WTC11 (cell line): ENCODE measurements around the gene CDIP1. TPM values are rescaled to one million over a fixed set of nuclear protein-coding genes. Genes with fewer than 3 reads are reported as not detected.

ENCODE experiments used
- ATAC-seq: fragments of 200-7000 bp; cut with Tn5 transposase; 2 replicates; pipeline ENCODE4 v1.10.0; 2021; ENCODE audit warnings: mild to moderate bottlenecking, moderate library complexity
- CTCF ChIA-PET: fragments of 300-600 bp; sonication (Branson Sonifier 250); formaldehyde crosslinking; loops from one replicate; lab custom pipeline; 2021; ENCODE audit warnings: antibody characterized with exemption; lab: Charles Lee
- POLR2A ChIA-PET: fragments of 350-600 bp; sonication (Branson Sonifier 250); formaldehyde crosslinking; loops from one replicate; lab custom pipeline; 2021; ENCODE audit warnings: antibody characterized with exemption; lab: Charles Lee
- DNase-seq: peaks from one replicate; pipeline ENCODE4 v3.0.0; 2021; ENCODE audit warnings: low spot score
- H3K27ac Mint-ChIP-seq: 2 replicates; pipeline ENCODE4 v1.8.0; 2021; ENCODE audit warnings: mixed read lengths
- H3K27me3 Mint-ChIP-seq: 2 replicates; pipeline ENCODE4 v1.8.0; 2021; ENCODE audit warnings: low read depth, mild to moderate bottlenecking, moderate library complexity, mixed read lengths
- H3K36me3 Mint-ChIP-seq: 2 replicates; pipeline ENCODE4 v1.8.0; 2021; ENCODE audit warnings: mixed read lengths
- H3K4me1 Mint-ChIP-seq: 2 replicates; pipeline ENCODE4 v1.8.0; 2022; ENCODE audit warnings: mixed read lengths
- H3K4me3 Mint-ChIP-seq: 2 replicates; pipeline ENCODE4 v1.8.0; 2021; ENCODE audit warnings: mild to moderate bottlenecking, moderate library complexity, mixed read lengths
- H3K9me3 Mint-ChIP-seq: 2 replicates; pipeline ENCODE4 v1.8.0; 2021; ENCODE audit warnings: mixed read lengths
- CTCF ChIP-seq: fragments of 200-600 bp; IDR thresholded peaks from 2 replicates; pipeline ENCODE4 v1.8.0; 2022; ENCODE audit warnings: antibody characterized with exemption
- ETV6 ChIP-seq: sonication (generic); formaldehyde crosslinking; IDR thresholded peaks from 2 replicates; pipeline ENCODE4 v1.8.1; 2022; ENCODE audit warnings: mild to moderate bottlenecking, missing genetic modification reagents
- FOXP1 ChIP-seq: sonication (generic); formaldehyde crosslinking; IDR thresholded peaks from 2 replicates; pipeline ENCODE4 v1.8.0; 2022; ENCODE audit warnings: missing genetic modification reagents, mild to moderate bottlenecking, moderate library complexity, borderline replicate concordance
- GABPB1 ChIP-seq: sonication (generic); formaldehyde crosslinking; IDR thresholded peaks from 2 replicates; pipeline ENCODE4 v1.8.1; 2023; ENCODE audit warnings: mild to moderate bottlenecking, missing genetic modification reagents
- HMGA2 ChIP-seq: fragments of 250-450 bp; sonication (Bioruptor Pico); IDR thresholded peaks from 2 replicates; pipeline ENCODE4 v1.4.0; 2021; ENCODE audit warnings: mild to moderate bottlenecking, moderate library complexity
- NFE2L1 ChIP-seq: sonication (generic); formaldehyde crosslinking; IDR thresholded peaks from 2 replicates; pipeline ENCODE4 v1.8.1; 2023; ENCODE audit warnings: missing genetic modification reagents
- NR2C2 ChIP-seq: sonication (generic); formaldehyde crosslinking; IDR thresholded peaks from 2 replicates; pipeline ENCODE4 v1.8.0; 2022; ENCODE audit warnings: mild to moderate bottlenecking, missing genetic modification reagents
- OVOL2 ChIP-seq: fragments of 250-450 bp; sonication (Bioruptor Pico); IDR thresholded peaks from 2 replicates; pipeline ENCODE4 v1.9.0; 2021; ENCODE audit warnings: mild to moderate bottlenecking, borderline replicate concordance
- PREB ChIP-seq: sonication (generic); formaldehyde crosslinking; IDR thresholded peaks from 2 replicates; pipeline ENCODE4 v1.8.1; 2022; ENCODE audit warnings: mild to moderate bottlenecking, missing genetic modification reagents, moderate library complexity, borderline replicate concordance
- SP1 ChIP-seq: sonication (generic); formaldehyde crosslinking; conservative IDR thresholded peaks from 2 replicates; pipeline ENCODE4 v1.8.1; 2022; ENCODE audit warnings: missing genetic modification reagents
- TEAD4 ChIP-seq: sonication (generic); formaldehyde crosslinking; IDR thresholded peaks from 2 replicates; pipeline ENCODE4 v1.8.0; 2022; ENCODE audit warnings: mild to moderate bottlenecking, missing genetic modification reagents
- ZMAT4 ChIP-seq: fragments of 250-450 bp; sonication (Bioruptor Pico); IDR thresholded peaks from 2 replicates; pipeline ENCODE4 v1.9.0; 2021; ENCODE audit warnings: mild to moderate bottlenecking
- ZNF263 ChIP-seq: sonication (generic); formaldehyde crosslinking; IDR thresholded peaks from 2 replicates; pipeline ENCODE4 v1.8.1; 2022; ENCODE audit warnings: low read depth, mild to moderate bottlenecking, moderate library complexity, missing genetic modification reagents
- ZNF425 ChIP-seq: fragments of 250-450 bp; sonication (Bioruptor Pico); conservative IDR thresholded peaks from 2 replicates; pipeline ENCODE4 v1.9.0; 2021; ENCODE audit warnings: mild to moderate bottlenecking
- ZNF671 ChIP-seq: fragments of 250-450 bp; sonication (Bioruptor Pico); IDR thresholded peaks from 2 replicates; pipeline ENCODE4 v1.8.0; 2021; ENCODE audit warnings: mild to moderate bottlenecking
- total RNA-seq: library from RNA; stranded (reverse); gene quantifications from 3 replicates; pipeline ENCODE4 v1.2.3, GENCODE V29; 2021
- TF ChIP-seq, protein P1 (sequence below): sonication (generic); formaldehyde crosslinking; IDR thresholded peaks from 2 replicates; pipeline ENCODE4 v1.8.1; 2023; ENCODE audit warnings: mild to moderate bottlenecking, missing genetic modification reagents
- TF ChIP-seq, protein P2 (sequence below): sonication (generic); formaldehyde crosslinking; IDR thresholded peaks from 2 replicates; pipeline ENCODE4 v1.8.0; 2022; ENCODE audit warnings: mild to moderate bottlenecking, missing genetic modification reagents
- TF ChIP-seq, protein P3 (sequence below): sonication (generic); formaldehyde crosslinking; IDR thresholded peaks from 2 replicates; pipeline ENCODE4 v1.8.0; 2023; ENCODE audit warnings: missing genetic modification reagents
- TF ChIP-seq, protein P4 (sequence below): sonication (generic); formaldehyde crosslinking; IDR thresholded peaks from 2 replicates; pipeline ENCODE4 v1.8.1; 2022; ENCODE audit warnings: mild to moderate bottlenecking, moderate library complexity, missing genetic modification reagents
- TF ChIP-seq, protein P5 (sequence below): sonication (generic); formaldehyde crosslinking; IDR thresholded peaks from 2 replicates; pipeline ENCODE4 v1.8.1; 2022; ENCODE audit warnings: low read depth, mild to moderate bottlenecking, moderate library complexity, missing genetic modification reagents, borderline replicate concordance
- TF ChIP-seq, protein P6 (sequence below): sonication (generic); formaldehyde crosslinking; conservative IDR thresholded peaks from 2 replicates; pipeline ENCODE4 v1.8.1; 2022; ENCODE audit warnings: mild to moderate bottlenecking, missing genetic modification reagents

CDIP1 gene
- total RNA-seq, 1 experiment from 2014 or later: 68.9 TPM

- TF ChIP-seq PREB (CRISPR knock-in tag) (no peak), ZNF425 (no peak), ZNF263 (no peak), ZNF671 (CRISPR knock-in tag) (no peak), SP1 (CRISPR knock-in tag) (no peak)
- TF ChIP-seq, protein P1, sequence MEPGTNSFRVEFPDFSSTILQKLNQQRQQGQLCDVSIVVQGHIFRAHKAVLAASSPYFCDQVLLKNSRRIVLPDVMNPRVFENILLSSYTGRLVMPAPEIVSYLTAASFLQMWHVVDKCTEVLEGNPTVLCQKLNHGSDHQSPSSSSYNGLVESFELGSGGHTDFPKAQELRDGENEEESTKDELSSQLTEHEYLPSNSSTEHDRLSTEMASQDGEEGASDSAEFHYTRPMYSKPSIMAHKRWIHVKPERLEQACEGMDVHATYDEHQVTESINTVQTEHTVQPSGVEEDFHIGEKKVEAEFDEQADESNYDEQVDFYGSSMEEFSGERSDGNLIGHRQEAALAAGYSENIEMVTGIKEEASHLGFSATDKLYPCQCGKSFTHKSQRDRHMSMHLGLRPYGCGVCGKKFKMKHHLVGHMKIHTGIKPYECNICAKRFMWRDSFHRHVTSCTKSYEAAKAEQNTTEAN (CRISPR knock-in tag): no peak
- TF ChIP-seq, protein P2, sequence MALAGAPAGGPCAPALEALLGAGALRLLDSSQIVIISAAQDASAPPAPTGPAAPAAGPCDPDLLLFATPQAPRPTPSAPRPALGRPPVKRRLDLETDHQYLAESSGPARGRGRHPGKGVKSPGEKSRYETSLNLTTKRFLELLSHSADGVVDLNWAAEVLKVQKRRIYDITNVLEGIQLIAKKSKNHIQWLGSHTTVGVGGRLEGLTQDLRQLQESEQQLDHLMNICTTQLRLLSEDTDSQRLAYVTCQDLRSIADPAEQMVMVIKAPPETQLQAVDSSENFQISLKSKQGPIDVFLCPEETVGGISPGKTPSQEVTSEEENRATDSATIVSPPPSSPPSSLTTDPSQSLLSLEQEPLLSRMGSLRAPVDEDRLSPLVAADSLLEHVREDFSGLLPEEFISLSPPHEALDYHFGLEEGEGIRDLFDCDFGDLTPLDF: no peak
- TF ChIP-seq, protein P3, sequence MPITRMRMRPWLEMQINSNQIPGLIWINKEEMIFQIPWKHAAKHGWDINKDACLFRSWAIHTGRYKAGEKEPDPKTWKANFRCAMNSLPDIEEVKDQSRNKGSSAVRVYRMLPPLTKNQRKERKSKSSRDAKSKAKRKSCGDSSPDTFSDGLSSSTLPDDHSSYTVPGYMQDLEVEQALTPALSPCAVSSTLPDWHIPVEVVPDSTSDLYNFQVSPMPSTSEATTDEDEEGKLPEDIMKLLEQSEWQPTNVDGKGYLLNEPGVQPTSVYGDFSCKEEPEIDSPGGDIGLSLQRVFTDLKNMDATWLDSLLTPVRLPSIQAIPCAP (CRISPR knock-in tag): no peak
Measured at GRCh38 chr16:4510131-4510530, 28.4 kb downstream of the CDIP1 start (continued).

GRCh38 chr16:4509420-4509819, 29.2 kb downstream of the CDIP1 start:
- H3K36me3 Mint-ChIP-seq: peaks cover 12% of the 10 kb centered on the region
- POLR2A ChIA-PET: no interaction called here

DNA sequence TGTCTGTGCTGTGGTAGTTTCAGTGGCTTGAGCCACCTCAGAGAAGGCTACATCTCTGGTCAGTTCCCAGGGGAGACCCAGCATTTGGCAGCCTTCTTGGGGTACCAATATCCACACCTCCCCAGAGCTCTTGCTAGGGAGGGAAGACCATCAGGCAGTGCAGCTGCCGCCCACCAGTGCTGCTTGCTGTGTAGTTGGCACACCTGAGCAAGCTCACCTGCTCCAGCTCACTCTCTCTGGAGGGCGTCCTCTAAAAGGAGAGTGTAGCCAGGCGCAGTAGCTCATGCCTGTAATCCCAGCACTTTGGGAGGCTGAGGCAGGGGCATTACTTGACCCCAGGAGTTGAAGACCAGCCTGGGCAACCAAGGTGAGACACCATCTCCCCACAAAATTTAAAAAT, 29.8 kb downstream of the CDIP1 start:
- ATAC-seq (no peak), DNase-seq (no peak)
- Mint-ChIP-seq H3K4me3 (no peak overlapping the region), H3K27ac (no peak overlapping the region), H3K4me1 (0 out of 2 replicates have a peak, but pooled peaks cover 2% of the 10 kb centered on the region), H3K27me3 (no peaks in the 10 kb centered on the region), H3K36me3 (peaks cover 12% of the 10 kb centered on the region), H3K9me3 (no peaks in the 10 kb centered on the region)
- CTCF ChIA-PET: interaction anchor here (0.6 to 5.1 kb wide), 12 partner anchors 9 to 174 kb away, joined by 3 to 23 read pairs (median 4); partner anchors contain the start of gene MGRN1
- POLR2A ChIA-PET: no interaction called here
- TF ChIP-seq TEAD4 (CRISPR knock-in tag): no peak
- TF ChIP-seq SP1 (CRISPR knock-in tag): no peak
- TF ChIP-seq, protein P4, sequence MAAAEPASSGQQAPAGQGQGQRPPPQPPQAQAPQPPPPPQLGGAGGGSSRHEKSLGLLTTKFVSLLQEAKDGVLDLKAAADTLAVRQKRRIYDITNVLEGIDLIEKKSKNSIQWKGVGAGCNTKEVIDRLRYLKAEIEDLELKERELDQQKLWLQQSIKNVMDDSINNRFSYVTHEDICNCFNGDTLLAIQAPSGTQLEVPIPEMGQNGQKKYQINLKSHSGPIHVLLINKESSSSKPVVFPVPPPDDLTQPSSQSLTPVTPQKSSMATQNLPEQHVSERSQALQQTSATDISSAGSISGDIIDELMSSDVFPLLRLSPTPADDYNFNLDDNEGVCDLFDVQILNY (CRISPR knock-in tag): no peak
- no peak for TF ChIP-seq CTCF
- TF ChIP-seq, protein P3 (CRISPR knock-in tag): no peak
- TF ChIP-seq NFE2L1 (CRISPR knock-in tag): no peak
- no peak for TF ChIP-seq FOXP1 (CRISPR knock-in tag)
- TF ChIP-seq, protein P5, sequence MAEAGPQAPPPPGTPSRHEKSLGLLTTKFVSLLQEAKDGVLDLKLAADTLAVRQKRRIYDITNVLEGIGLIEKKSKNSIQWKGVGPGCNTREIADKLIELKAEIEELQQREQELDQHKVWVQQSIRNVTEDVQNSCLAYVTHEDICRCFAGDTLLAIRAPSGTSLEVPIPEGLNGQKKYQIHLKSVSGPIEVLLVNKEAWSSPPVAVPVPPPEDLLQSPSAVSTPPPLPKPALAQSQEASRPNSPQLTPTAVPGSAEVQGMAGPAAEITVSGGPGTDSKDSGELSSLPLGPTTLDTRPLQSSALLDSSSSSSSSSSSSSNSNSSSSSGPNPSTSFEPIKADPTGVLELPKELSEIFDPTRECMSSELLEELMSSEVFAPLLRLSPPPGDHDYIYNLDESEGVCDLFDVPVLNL (CRISPR knock-in tag): no peak
- no peak for TF ChIP-seq HMGA2 (CRISPR knock-in tag)
- TF ChIP-seq GABPB1 (CRISPR knock-in tag): no peak
- no peak for TF ChIP-seq OVOL2
- no peak for TF ChIP-seq NR2C2
- TF ChIP-seq, protein P6, sequence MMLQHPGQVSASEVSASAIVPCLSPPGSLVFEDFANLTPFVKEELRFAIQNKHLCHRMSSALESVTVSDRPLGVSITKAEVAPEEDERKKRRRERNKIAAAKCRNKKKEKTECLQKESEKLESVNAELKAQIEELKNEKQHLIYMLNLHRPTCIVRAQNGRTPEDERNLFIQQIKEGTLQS (CRISPR knock-in tag): no peak

More at GRCh38 chr16:4509420-4509819, 29.2 kb downstream of the CDIP1 start:
- DNase-seq (no peak), ATAC-seq (no peak)
- Mint-ChIP-seq H3K9me3 (no peaks in the 10 kb centered on the region), H3K4me3 (no peak overlapping the region), H3K4me1 (0 out of 2 replicates have a peak, but pooled peaks cover 2% of the 10 kb centered on the region), H3K27me3 (no peaks in the 10 kb centered on the region), H3K27ac (no peak overlapping the region)
- TF ChIP-seq ETV6 (CRISPR knock-in tag): no peak
- TF ChIP-seq ZMAT4 (CRISPR knock-in tag): no peak
- CTCF ChIA-PET: interaction anchor here (0.6 to 4.7 kb wide), 6 partner anchors 15 to 115 kb away, joined by 3 to 19 read pairs (median 4); partner anchors contain the start of gene MGRN1
